HEK293 (cell line): ENCODE measurements around the gene CDH12.

Experiments
- CTCF ChIA-PET: fragments of 350-600 bp; formaldehyde crosslinking; extraction: SDS; loops from one replicate; lab custom pipeline; 2021; ENCODE audit warnings: antibody characterized with exemption; lab: Yijun Ruan, JAX
- POLR2A ChIA-PET: fragments of 300-600 bp; formaldehyde crosslinking; extraction: SDS; loops from one replicate; lab custom pipeline; 2020; ENCODE audit warnings: antibody characterized with exemption, inconsistent platforms; lab: Yijun Ruan, JAX
- H3K27ac ChIP-seq: fragments of 200-500 bp; sonication (Bioruptor generic); 2 replicates; pipeline ENCODE4 v1.5.1; 2014; ENCODE audit warnings: low read depth, low read length, control low read depth, inconsistent platforms; ENCODE audit errors: extremely low read depth
- H3K36me3 ChIP-seq, 2 experiments: fragments of 200-500 bp in 1 of 2; sonication (Bioruptor generic) in 1 of 2; 1 replicate in 1 of 2; 2 replicates in 1 of 2; pipeline ENCODE4 v1.5.1; 2014 to 2017; ENCODE audit warnings: inconsistent platforms in 2 of 2, low read length in 2 of 2; ENCODE audit not compliant: control insufficient read depth in 2 of 2, insufficient read depth in 1 of 2
- H3K4me1 ChIP-seq: fragments of 200-500 bp; sonication (Bioruptor generic); 2 replicates; pipeline ENCODE4 v1.5.1; 2014; ENCODE audit warnings: mild to moderate bottlenecking, low read length, inconsistent platforms; ENCODE audit not compliant: control insufficient read depth, insufficient read depth
- H3K4me3 ChIP-seq: 2 replicates; pipeline ENCODE4 v1.5.1; 2011; ENCODE audit warnings: low read depth, mild to moderate bottlenecking, control low read depth, low read length, moderate library complexity
- H3K9me3 ChIP-seq: fragments of 200-500 bp; sonication (Bioruptor generic); 2 replicates; pipeline ENCODE4 v1.5.1; 2014; ENCODE audit warnings: low read depth, low read length, inconsistent platforms; ENCODE audit not compliant: control insufficient read depth, insufficient read depth
- BCL11A ChIP-seq: fragments of 450-650 bp; formaldehyde crosslinking; IDR thresholded peaks from 2 replicates; pipeline ENCODE4 v1.5.1; 2016; ENCODE audit warnings: low read depth, missing biosample characterization, missing genetic modification characterization
- GLI4 ChIP-seq: fragments of 450-650 bp; formaldehyde crosslinking; IDR thresholded peaks from 2 replicates; pipeline ENCODE4 v1.5.1; 2016; ENCODE audit warnings: missing biosample characterization, missing genetic modification characterization
- GLIS2 ChIP-seq: fragments of 450-650 bp; formaldehyde crosslinking; IDR thresholded peaks from 2 replicates; pipeline ENCODE4 v1.5.1; 2016; ENCODE audit warnings: missing biosample characterization, missing genetic modification characterization
- HOXA7 ChIP-seq: sonication (generic); formaldehyde crosslinking; IDR thresholded peaks from 2 replicates; pipeline ENCODE4 v1.8.1; 2022; ENCODE audit warnings: missing genetic modification reagents, borderline replicate concordance
- KLF10 ChIP-seq: fragments of 450-650 bp; IDR thresholded peaks from 2 replicates; pipeline ENCODE4 v1.5.1; 2018; ENCODE audit warnings: missing biosample characterization, mild to moderate bottlenecking, missing genetic modification characterization
- KLF8 ChIP-seq: fragments of 450-650 bp; formaldehyde crosslinking; IDR thresholded peaks from 2 replicates; pipeline ENCODE4 v1.5.1; 2016; ENCODE audit warnings: missing biosample characterization, missing genetic modification characterization
- RBAK ChIP-seq: fragments of 450-650 bp; formaldehyde crosslinking; IDR thresholded peaks from 2 replicates; pipeline ENCODE4 v1.5.1; 2016; ENCODE audit warnings: missing biosample characterization, missing genetic modification characterization
- REPIN1 ChIP-seq: fragments of 450-650 bp; formaldehyde crosslinking; IDR thresholded peaks from 2 replicates; pipeline ENCODE4 v1.5.1; 2017; ENCODE audit warnings: missing biosample characterization, missing genetic modification characterization, low read depth
- SETDB1 ChIP-seq: IDR thresholded peaks from one replicate; pipeline ENCODE4 v1.6.1; 2017; ENCODE audit warnings: mild to moderate bottlenecking, low read length, moderate library complexity, mixed read lengths; ENCODE audit not compliant: insufficient read length
- ZBTB20 ChIP-seq: fragments of 450-650 bp; formaldehyde crosslinking; IDR thresholded peaks from 2 replicates; pipeline ENCODE4 v1.5.1; 2016; ENCODE audit warnings: missing biosample characterization, missing genetic modification characterization
- ZEB2 ChIP-seq: fragments of 450-650 bp; formaldehyde crosslinking; IDR thresholded peaks from 2 replicates; pipeline ENCODE4 v1.5.1; 2016; ENCODE audit warnings: missing biosample characterization, missing genetic modification characterization
- ZFHX2 ChIP-seq: fragments of 450-650 bp; formaldehyde crosslinking; conservative IDR thresholded peaks from 2 replicates; pipeline ENCODE4 v1.5.1; 2016; ENCODE audit warnings: missing biosample characterization, missing genetic modification characterization
- ZFP3 ChIP-seq: fragments of 450-650 bp; formaldehyde crosslinking; IDR thresholded peaks from 2 replicates; pipeline ENCODE4 v1.5.1; 2016; ENCODE audit warnings: low read depth, missing biosample characterization, missing genetic modification characterization
- ZFP37 ChIP-seq: fragments of 450-650 bp; formaldehyde crosslinking; IDR thresholded peaks from 2 replicates; pipeline ENCODE4 v1.5.1; 2016; ENCODE audit warnings: missing biosample characterization, missing genetic modification characterization
- ZNF155 ChIP-seq: fragments of 450-650 bp; formaldehyde crosslinking; IDR thresholded peaks from 2 replicates; pipeline ENCODE4 v1.5.1; 2016; ENCODE audit warnings: missing biosample characterization, missing genetic modification characterization
- ZNF211 ChIP-seq: fragments of 450-650 bp; formaldehyde crosslinking; IDR thresholded peaks from 2 replicates; pipeline ENCODE4 v1.5.1; 2016; ENCODE audit warnings: low read depth, missing biosample characterization, missing genetic modification characterization
- ZNF248 ChIP-seq: fragments of 450-650 bp; formaldehyde crosslinking; IDR thresholded peaks from 2 replicates; pipeline ENCODE4 v1.5.1; 2017; ENCODE audit warnings: missing biosample characterization, missing genetic modification characterization
- ZNF266 ChIP-seq: fragments of 450-650 bp; formaldehyde crosslinking; IDR thresholded peaks from 2 replicates; pipeline ENCODE4 v1.5.1; 2016; ENCODE audit warnings: missing biosample characterization, missing genetic modification characterization, low read depth
- ZNF274 ChIP-seq, 2 experiments: fragments of 200-500 bp in 1 of 2; fragments of 450-650 bp in 1 of 2; sonication (Bioruptor generic) in 1 of 2; formaldehyde crosslinking in 1 of 2; IDR thresholded peaks; 2 replicates each; pipeline versions ENCODE4 v1.5.1 to v1.6.1; 2014 to 2016; ENCODE audit warnings: borderline replicate concordance in 1 of 2, inconsistent platforms in 1 of 2, low read length in 1 of 2, missing biosample characterization in 1 of 2, missing genetic modification characterization in 1 of 2
- ZNF350 ChIP-seq: fragments of 450-650 bp; formaldehyde crosslinking; IDR thresholded peaks from 2 replicates; pipeline ENCODE4 v1.5.0; 2017; ENCODE audit warnings: missing biosample characterization, mild to moderate bottlenecking, missing genetic modification characterization
- ZNF394 ChIP-seq: fragments of 450-650 bp; formaldehyde crosslinking; IDR thresholded peaks from 2 replicates; pipeline ENCODE4 v1.5.1; 2016; ENCODE audit warnings: missing biosample characterization, missing genetic modification characterization, mild to moderate bottlenecking, moderate library complexity, borderline replicate concordance
- ZNF548 ChIP-seq: fragments of 450-650 bp; formaldehyde crosslinking; IDR thresholded peaks from 2 replicates; pipeline ENCODE4 v1.5.1; 2016; ENCODE audit warnings: missing biosample characterization, missing genetic modification characterization
- ZNF555 ChIP-seq: fragments of 450-650 bp; formaldehyde crosslinking; conservative IDR thresholded peaks from 2 replicates; pipeline ENCODE4 v1.5.1; 2017; ENCODE audit warnings: missing biosample characterization, mild to moderate bottlenecking, missing genetic modification characterization, inconsistent platforms
- ZNF585B ChIP-seq: fragments of 450-650 bp; formaldehyde crosslinking; IDR thresholded peaks from 2 replicates; pipeline ENCODE4 v1.5.1; 2016; ENCODE audit warnings: missing biosample characterization, missing genetic modification characterization
- ZNF629 ChIP-seq: fragments of 450-650 bp; formaldehyde crosslinking; IDR thresholded peaks from 2 replicates; pipeline ENCODE4 v1.5.1; 2017; ENCODE audit warnings: missing biosample characterization, missing genetic modification characterization
- ZNF660 ChIP-seq: fragments of 450-650 bp; IDR thresholded peaks from 2 replicates; pipeline ENCODE4 v1.5.1; 2018; ENCODE audit warnings: missing biosample characterization, mild to moderate bottlenecking, missing genetic modification characterization
- ZNF76 ChIP-seq: fragments of 450-650 bp; formaldehyde crosslinking; IDR thresholded peaks from 2 replicates; pipeline ENCODE4; 2016; ENCODE audit warnings: low read depth, missing biosample characterization, missing genetic modification characterization, borderline replicate concordance
- ZNF792 ChIP-seq: fragments of 450-650 bp; formaldehyde crosslinking; IDR thresholded peaks from 2 replicates; pipeline ENCODE4 v1.5.1; 2016; ENCODE audit warnings: missing biosample characterization, missing genetic modification characterization
- ZSCAN23 ChIP-seq: fragments of 450-650 bp; formaldehyde crosslinking; IDR thresholded peaks from 2 replicates; pipeline ENCODE4 v1.5.1; 2016; ENCODE audit warnings: missing biosample characterization, missing genetic modification characterization
- TF ChIP-seq, protein P1 (sequence below): IDR thresholded peaks from 2 replicates; pipeline ENCODE4 v1.6.1; 2011; ENCODE audit warnings: mild to moderate bottlenecking, low read depth, low read length, borderline replicate concordance
- TF ChIP-seq, protein P2 (sequence below): fragments of 450-650 bp; formaldehyde crosslinking; IDR thresholded peaks from 2 replicates; pipeline ENCODE4 v1.5.1; 2016; ENCODE audit warnings: missing biosample characterization, missing genetic modification characterization
- TF ChIP-seq, protein P3 (sequence below): fragments of 450-650 bp; formaldehyde crosslinking; IDR thresholded peaks from 2 replicates; pipeline ENCODE4 v1.5.1; 2016; ENCODE audit warnings: missing biosample characterization, missing genetic modification characterization, low read depth

The CDH12 gene

DNA sequence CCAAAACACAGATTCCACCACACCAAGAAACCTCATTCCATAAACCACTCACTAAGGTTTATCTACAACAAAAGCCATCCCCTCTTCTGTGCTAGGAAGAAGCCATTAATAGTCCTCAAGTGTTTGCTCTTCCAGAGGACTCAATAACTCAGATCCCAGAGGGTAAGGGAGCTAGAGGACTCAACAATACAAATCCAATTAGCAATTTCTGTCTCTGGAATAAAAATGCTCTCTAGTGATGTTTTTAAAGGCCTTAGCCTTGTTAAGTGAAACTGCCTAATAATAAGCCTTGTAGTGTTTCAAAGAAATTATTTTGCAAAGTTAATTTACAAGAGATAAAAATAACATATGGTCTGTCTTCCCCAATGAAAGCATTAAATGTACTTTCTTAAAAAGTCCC lies 942.4 kb downstream of the CDH12 start:
- CTCF ChIA-PET: interaction anchor here (1.7 kb wide), 1 partner anchor 9 kb away, joined by 8 read pairs; no protein-coding TSS in a partner anchor
- Histone ChIP-seq H3K36me3 (no peaks in the 10 kb centered on the region), H3K4me1 (no peaks in the 10 kb centered on the region), H3K27ac (no peak overlapping the region), H3K4me3 (no peak overlapping the region), H3K9me3 (no peaks in the 10 kb centered on the region)
- POLR2A ChIA-PET: no interaction called here
- TF ChIP-seq, protein P1, sequence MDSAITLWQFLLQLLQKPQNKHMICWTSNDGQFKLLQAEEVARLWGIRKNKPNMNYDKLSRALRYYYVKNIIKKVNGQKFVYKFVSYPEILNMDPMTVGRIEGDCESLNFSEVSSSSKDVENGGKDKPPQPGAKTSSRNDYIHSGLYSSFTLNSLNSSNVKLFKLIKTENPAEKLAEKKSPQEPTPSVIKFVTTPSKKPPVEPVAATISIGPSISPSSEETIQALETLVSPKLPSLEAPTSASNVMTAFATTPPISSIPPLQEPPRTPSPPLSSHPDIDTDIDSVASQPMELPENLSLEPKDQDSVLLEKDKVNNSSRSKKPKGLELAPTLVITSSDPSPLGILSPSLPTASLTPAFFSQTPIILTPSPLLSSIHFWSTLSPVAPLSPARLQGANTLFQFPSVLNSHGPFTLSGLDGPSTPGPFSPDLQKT: no peak
- no peak for TF ChIP-seq ZNF660 (tag by site-specific recombination)
- no peak for TF ChIP-seq KLF8 (tag by site-specific recombination)
- no peak for TF ChIP-seq ZNF155
- TF ChIP-seq ZNF585B: no peak
- no peak for TF ChIP-seq ZNF274 (IDR thresholded peaks at IDR 0.05; ENCODE audit: low read length)
- TF ChIP-seq ZNF274 (tag by site-specific recombination; IDR thresholded peaks at IDR 0.05; ENCODE audit: borderline replicate concordance): no peak
- no peak for TF ChIP-seq ZFP3
- TF ChIP-seq ZNF629 (tag by site-specific recombination): no peak
- TF ChIP-seq ZBTB20 (tag by site-specific recombination): no peak
- no peak for TF ChIP-seq SETDB1
- TF ChIP-seq ZNF792: no peak
- TF ChIP-seq ZNF555 (tag by site-specific recombination): no peak; the same call in 1 of the 2 replicates
- TF ChIP-seq ZNF211: no peak
- TF ChIP-seq, protein P2, sequence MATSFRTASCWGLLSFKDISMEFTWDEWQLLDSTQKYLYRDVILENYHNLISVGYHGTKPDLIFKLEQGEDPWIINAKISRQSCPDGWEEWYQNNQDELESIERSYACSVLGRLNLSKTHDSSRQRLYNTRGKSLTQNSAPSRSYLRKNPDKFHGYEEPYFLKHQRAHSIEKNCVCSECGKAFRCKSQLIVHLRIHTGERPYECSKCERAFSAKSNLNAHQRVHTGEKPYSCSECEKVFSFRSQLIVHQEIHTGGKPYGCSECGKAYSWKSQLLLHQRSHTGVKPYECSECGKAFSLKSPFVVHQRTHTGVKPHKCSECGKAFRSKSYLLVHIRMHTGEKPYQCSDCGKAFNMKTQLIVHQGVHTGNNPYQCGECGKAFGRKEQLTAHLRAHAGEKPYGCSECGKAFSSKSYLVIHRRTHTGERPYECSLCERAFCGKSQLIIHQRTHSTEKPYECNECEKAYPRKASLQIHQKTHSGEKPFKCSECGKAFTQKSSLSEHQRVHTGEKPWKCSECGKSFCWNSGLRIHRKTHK: no peak
- TF ChIP-seq GLI4 (tag by site-specific recombination): no peak
- TF ChIP-seq HOXA7 (CRISPR knock-in tag): no peak

DNA sequence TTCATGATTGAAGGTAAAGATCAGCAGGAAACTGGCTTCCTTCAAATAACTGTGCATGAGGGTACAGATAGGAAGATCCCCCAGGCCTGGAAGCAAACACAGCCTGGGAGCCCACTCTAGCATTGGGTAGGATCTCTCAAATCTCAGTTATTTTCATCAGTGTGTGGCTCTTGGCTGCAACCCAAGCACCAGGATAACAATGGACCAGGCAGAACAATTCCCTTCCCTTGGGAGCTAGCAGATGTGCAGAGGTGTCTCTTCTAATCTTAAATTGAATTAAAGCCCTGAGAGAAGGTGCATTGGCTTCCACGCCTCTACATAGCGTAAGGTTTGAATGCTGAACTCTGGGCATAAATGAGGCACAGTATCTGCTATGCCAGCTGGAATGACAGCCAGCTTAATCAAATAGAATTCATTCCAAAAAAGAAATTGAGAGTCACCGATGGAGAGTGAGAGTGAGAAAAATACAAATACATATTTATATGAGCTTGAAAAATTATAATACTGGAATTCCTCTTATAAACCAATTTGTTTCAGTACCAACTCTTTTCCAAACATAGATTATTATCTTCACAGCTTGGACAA lies 957.3 kb downstream of the CDH12 start:
- Histone ChIP-seq H3K27ac (no peak overlapping the region), H3K4me3 (no peak overlapping the region), H3K36me3 (no peaks in the 10 kb centered on the region), H3K4me1 (no peaks in the 10 kb centered on the region), H3K9me3 (no peaks in the 10 kb centered on the region)
- ChIA-PET POLR2A (no interaction called here), CTCF (no interaction called here)
- no peak for TF ChIP-seq ZEB2 (tag by site-specific recombination)
- no peak for TF ChIP-seq ZNF248
- TF ChIP-seq ZFHX2 (tag by site-specific recombination): no peak

DNA sequence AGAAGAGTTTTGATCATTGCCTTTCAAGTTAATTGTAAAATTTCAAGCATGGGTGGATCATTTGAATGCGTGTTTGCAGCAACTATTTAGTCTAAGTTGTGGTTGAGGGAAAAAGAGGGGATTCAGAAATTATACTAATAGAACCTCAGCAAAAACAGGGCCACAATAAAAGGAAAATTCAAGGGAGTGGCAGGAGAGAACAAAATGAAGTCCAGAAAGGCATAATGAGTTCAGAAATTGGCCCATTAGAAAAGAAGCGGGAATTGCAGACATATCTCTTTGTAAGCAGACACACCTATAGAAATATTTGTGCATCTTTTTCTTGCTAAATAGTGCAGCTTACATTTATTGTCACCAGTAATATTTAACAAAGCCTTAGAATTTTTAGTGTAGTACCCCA lies 960.0 kb downstream of the CDH12 start:
- POLR2A ChIA-PET: no interaction called here
- Histone ChIP-seq H3K36me3 (no peaks in the 10 kb centered on the region), H3K4me1 (no peaks in the 10 kb centered on the region), H3K4me3 (no peak overlapping the region), H3K27ac (no peak overlapping the region), H3K9me3 (no peaks in the 10 kb centered on the region)
- CTCF ChIA-PET: no interaction called here
- no peak for TF ChIP-seq ZNF394
- TF ChIP-seq ZSCAN23 (tag by site-specific recombination): no peak
- no peak for TF ChIP-seq ZNF350 (tag by site-specific recombination)
- no peak for TF ChIP-seq KLF10
- TF ChIP-seq ZNF266 (tag by site-specific recombination): no peak
- TF ChIP-seq BCL11A (tag by site-specific recombination): no peak
- no peak for TF ChIP-seq ZFP37 (tag by site-specific recombination)
- no peak for TF ChIP-seq REPIN1 (tag by site-specific recombination)
- TF ChIP-seq ZNF76 (tag by site-specific recombination): no peak
- TF ChIP-seq RBAK: no peak
- TF ChIP-seq, protein P3, sequence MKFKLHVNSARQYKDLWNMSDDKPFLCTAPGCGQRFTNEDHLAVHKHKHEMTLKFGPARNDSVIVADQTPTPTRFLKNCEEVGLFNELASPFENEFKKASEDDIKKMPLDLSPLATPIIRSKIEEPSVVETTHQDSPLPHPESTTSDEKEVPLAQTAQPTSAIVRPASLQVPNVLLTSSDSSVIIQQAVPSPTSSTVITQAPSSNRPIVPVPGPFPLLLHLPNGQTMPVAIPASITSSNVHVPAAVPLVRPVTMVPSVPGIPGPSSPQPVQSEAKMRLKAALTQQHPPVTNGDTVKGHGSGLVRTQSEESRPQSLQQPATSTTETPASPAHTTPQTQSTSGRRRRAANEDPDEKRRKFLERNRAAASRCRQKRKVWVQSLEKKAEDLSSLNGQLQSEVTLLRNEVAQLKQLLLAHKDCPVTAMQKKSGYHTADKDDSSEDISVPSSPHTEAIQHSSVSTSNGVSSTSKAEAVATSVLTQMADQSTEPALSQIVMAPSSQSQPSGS: no peak
- TF ChIP-seq GLIS2 (tag by site-specific recombination): no peak
- TF ChIP-seq ZNF548: no peak
